ENCODE measurements around the gene IFNGR1.

IFNGR1 gene

DNA sequence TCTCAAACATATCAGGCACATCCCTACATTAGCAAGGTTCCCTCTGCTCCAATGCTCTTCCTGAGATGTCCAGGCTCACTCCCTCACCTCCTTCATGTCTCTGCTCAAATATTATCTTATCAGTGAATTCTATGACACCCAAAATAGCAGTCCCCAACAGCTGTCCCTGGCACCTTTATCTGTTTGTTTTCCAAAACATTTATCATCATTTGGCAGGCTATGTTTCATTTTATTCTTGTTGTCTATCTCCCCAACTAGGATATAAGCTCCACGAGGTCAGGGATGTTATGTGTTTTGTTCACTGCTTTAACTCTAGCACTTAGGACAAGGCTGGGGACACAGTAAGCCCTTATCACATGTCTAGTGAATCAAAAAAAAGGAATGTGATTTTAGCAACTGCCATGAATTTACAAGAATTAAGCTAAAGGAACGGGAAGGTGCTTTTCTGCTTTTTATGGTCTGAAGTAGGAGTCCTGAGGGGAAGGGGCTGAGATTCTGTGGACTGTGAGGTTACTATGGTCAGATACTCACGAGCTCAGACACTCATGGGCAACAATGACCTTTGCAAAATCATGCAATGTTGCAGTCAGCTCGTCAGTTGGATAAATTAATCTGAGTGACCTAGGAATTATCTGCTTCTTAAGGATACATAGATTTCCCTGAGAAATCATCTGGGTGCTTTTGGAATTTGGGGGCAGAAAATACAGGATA is 43.9 kb downstream of the IFNGR1 start:
- no peaks in the 10 kb centered on the region for H3K4me1 ChIP-seq (ENCODE audit: insufficient read depth, low read length)
- H3K27me3 ChIP-seq (ENCODE audit: insufficient read depth, low read length): peaks cover 7% of the 10 kb centered on the region
- no peaks in the 10 kb centered on the region for H3K9me3 ChIP-seq (ENCODE audit: low read length)
- H2AFZ ChIP-seq (ENCODE audit: low read depth, low read length): no peak overlapping the region
- no peak overlapping the region for H3K4me3 ChIP-seq (ENCODE audit: low read length)
- no peaks in the 10 kb centered on the region for H3K36me3 ChIP-seq (ENCODE audit: insufficient read depth, low read length)

DNA sequence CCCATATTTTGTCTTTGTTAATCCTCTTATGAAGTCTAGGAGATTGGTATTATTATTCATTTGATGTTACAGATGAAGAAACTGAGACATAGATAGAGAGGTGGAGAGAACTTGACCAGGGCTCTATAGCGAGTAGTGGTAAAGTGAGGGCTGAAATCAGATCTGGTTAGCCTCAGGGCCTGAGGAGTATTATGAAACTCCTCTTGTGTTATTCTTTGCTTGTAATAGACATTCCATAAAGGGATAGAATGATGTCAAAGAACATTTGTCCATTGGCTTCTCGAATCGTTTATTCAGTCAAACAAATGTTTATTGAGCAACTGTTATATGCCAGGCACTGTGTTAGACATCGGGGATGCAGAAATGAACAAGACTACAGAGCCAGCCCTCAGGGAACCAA is 45.7 kb downstream of the IFNGR1 start, which contains the start of gene IL22RA2:
Gene IL22RA2, minus strand, starts transcription at position 144 of the 400 bp plus-strand sequence. CDS start 11,895 bp downstream, outside the sequence.
- H3K9me3 ChIP-seq (ENCODE audit: low read length): no peaks in the 10 kb centered on the region
- H3K4me3 ChIP-seq (ENCODE audit: low read length): no peak within 1 kb of the TSS
- no peaks in the 10 kb centered on the region for H3K36me3 ChIP-seq (ENCODE audit: insufficient read depth, low read length)
- H2AFZ ChIP-seq (ENCODE audit: low read depth, low read length): no peak within 1 kb of the TSS
- H3K27me3 ChIP-seq (ENCODE audit: insufficient read depth, low read length): peaks cover 9% of the 10 kb centered on the region
- no peaks in the 10 kb centered on the region for H3K4me1 ChIP-seq (ENCODE audit: insufficient read depth, low read length)

- Histone ChIP-seq H3K4me1 (ENCODE audit: insufficient read depth, low read length) (no peaks in the 10 kb centered on the region), H3K9me3 (ENCODE audit: low read length) (no peaks in the 10 kb centered on the region), H3K36me3 (ENCODE audit: insufficient read depth, low read length) (no peaks in the 10 kb centered on the region), H2AFZ (ENCODE audit: low read depth, low read length) (no peak overlapping the region), H3K4me3 (ENCODE audit: low read length) (no peak overlapping the region), H3K27me3 (ENCODE audit: insufficient read depth, low read length) (peaks cover 9% of the 10 kb centered on the region)
Measured at GRCh38 chr6:137172734-137173431, 46.3 kb downstream of the IFNGR1 start.

- Histone ChIP-seq H2AFZ (ENCODE audit: low read depth, low read length) (no peak overlapping the region), H3K4me3 (ENCODE audit: low read length) (no peak overlapping the region), H3K36me3 (ENCODE audit: insufficient read depth, low read length) (no peaks in the 10 kb centered on the region), H3K27me3 (ENCODE audit: insufficient read depth, low read length) (peaks cover 9% of the 10 kb centered on the region), H3K4me1 (ENCODE audit: insufficient read depth, low read length) (no peaks in the 10 kb centered on the region), H3K9me3 (ENCODE audit: low read length) (no peaks in the 10 kb centered on the region)
Measured at GRCh38 chr6:137171824-137172733, 47.1 kb downstream of the IFNGR1 start.

DNA sequence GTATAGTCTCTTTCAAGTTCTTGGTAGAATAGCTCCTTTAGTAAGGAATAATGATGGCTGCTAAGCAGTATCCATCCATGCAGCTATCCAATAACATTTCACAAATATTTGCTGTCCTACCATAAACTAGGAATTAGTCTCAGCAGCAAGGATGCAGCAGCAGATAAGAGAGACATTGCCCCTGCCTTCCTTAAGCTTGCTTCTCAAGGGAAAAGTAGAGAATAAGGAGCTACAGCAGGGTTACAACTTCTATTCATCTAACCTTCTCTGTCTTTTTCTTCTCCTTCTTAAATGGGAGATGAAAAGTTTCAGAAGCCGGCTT is 48.2 kb downstream of the IFNGR1 start:
- Histone ChIP-seq H2AFZ (ENCODE audit: low read depth, low read length) (no peak overlapping the region), H3K4me1 (ENCODE audit: insufficient read depth, low read length) (no peaks in the 10 kb centered on the region), H3K36me3 (ENCODE audit: insufficient read depth, low read length) (no peaks in the 10 kb centered on the region), H3K27me3 (ENCODE audit: insufficient read depth, low read length) (peaks cover 9% of the 10 kb centered on the region), H3K9me3 (ENCODE audit: low read length) (no peaks in the 10 kb centered on the region), H3K4me3 (ENCODE audit: low read length) (no peak overlapping the region)

DNA sequence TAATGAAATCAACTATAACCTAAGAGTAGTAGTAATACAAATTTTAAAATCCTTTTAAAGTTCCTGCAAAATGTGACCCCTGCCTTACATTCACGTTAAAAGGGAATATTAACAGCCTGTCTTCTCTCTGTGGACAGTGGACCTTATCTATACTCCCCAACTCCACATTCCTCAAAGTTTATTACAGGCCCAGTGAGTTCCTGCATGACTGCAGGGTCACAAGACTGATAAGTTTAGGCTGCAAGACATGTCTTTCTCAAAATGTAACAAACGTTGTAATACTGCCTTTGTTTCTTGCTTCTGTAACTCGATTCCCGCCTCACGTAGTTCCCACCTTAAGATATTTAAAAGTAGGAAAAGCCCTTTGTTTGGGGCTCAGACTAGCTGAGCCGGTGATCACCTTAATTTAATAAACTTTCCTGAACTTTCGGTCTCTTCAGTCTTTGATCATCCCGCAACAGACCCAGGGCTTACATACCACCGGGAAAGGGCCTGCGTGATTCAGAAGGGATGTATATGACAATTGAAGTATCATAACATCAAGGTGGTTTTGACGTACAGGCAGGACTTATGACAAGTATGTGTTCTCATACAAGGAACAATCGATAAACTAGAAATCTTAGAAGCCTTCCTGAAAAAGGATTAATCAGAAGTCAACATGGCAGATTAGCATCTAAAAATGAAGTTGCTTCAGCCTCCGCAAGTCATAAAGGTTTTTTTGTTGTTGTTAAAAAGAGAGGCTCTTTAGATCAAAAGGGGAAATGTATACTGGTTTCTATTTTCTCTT is 48.7 kb downstream of the IFNGR1 start:
- Histone ChIP-seq H3K36me3 (ENCODE audit: insufficient read depth, low read length) (no peaks in the 10 kb centered on the region), H3K9me3 (ENCODE audit: low read length) (no peaks in the 10 kb centered on the region), H3K4me1 (ENCODE audit: insufficient read depth, low read length) (no peaks in the 10 kb centered on the region), H2AFZ (ENCODE audit: low read depth, low read length) (no peak overlapping the region), H3K27me3 (ENCODE audit: insufficient read depth, low read length) (peaks cover 9% of the 10 kb centered on the region), H3K4me3 (ENCODE audit: low read length) (no peak overlapping the region)

- Histone ChIP-seq H3K4me1 (ENCODE audit: insufficient read depth, low read length) (no peaks in the 10 kb centered on the region), H3K4me3 (ENCODE audit: low read length) (no peak overlapping the region), H3K27me3 (ENCODE audit: insufficient read depth, low read length) (peaks cover 9% of the 10 kb centered on the region), H3K36me3 (ENCODE audit: insufficient read depth, low read length) (no peaks in the 10 kb centered on the region), H2AFZ (ENCODE audit: low read depth, low read length) (no peak overlapping the region), H3K9me3 (ENCODE audit: low read length) (no peaks in the 10 kb centered on the region)
Measured at GRCh38 chr6:137167702-137168377, 51.3 kb downstream of the IFNGR1 start.

GRCh38 chr6:137166247-137167098 is 52.7 kb downstream of the IFNGR1 start:
- H3K27me3 ChIP-seq (ENCODE audit: insufficient read depth, low read length): peaks cover 8% of the 10 kb centered on the region
- H3K36me3 ChIP-seq (ENCODE audit: insufficient read depth, low read length): no peaks in the 10 kb centered on the region
- H3K4me1 ChIP-seq (ENCODE audit: insufficient read depth, low read length): no peaks in the 10 kb centered on the region
- H3K4me3 ChIP-seq (ENCODE audit: low read length): no peak overlapping the region
- H2AFZ ChIP-seq (ENCODE audit: low read depth, low read length): no peak overlapping the region
- no peaks in the 10 kb centered on the region for H3K9me3 ChIP-seq (ENCODE audit: low read length)

- Histone ChIP-seq H3K4me3 (ENCODE audit: low read length) (no peak overlapping the region), H2AFZ (ENCODE audit: low read depth, low read length) (no peak overlapping the region), H3K36me3 (ENCODE audit: insufficient read depth, low read length) (no peaks in the 10 kb centered on the region), H3K9me3 (ENCODE audit: low read length) (no peaks in the 10 kb centered on the region), H3K27me3 (ENCODE audit: insufficient read depth, low read length) (peaks cover 2% of the 10 kb centered on the region), H3K4me1 (ENCODE audit: insufficient read depth, low read length) (no peaks in the 10 kb centered on the region)
Measured at GRCh38 chr6:137165375-137166246, 53.6 kb downstream of the IFNGR1 start.

DNA sequence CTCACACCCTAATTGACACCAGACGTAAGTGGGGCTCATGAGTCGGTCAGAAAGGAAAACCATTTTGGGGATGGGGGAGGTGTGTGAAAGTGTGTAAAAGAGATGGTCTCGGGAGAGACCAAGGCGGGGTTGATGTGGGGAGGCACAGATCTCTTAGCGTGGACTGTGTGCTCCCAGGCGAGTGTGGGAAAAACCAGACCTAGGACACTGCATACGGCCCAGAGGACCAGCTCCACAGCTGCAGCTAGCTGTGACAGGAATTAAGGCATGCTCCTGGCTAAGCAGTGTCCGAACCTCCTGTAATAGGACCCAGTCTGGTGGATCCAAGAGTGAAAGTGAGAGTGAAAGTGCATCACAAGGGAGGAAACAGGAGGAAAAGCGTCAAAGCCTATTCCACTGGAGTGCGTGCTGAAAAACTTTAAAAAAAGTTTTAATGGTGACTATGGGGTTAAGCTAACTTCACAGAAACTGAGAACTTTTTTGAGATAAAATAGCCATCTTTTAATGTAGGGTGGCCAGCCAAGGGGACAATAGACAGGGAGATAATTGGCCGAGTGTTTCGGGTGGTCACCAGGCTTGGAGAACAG is 55.4 kb downstream of the IFNGR1 start:
- Histone ChIP-seq H2AFZ (ENCODE audit: low read depth, low read length) (no peak overlapping the region), H3K9me3 (ENCODE audit: low read length) (no peaks in the 10 kb centered on the region), H3K4me3 (ENCODE audit: low read length) (no peak overlapping the region), H3K36me3 (ENCODE audit: insufficient read depth, low read length) (no peaks in the 10 kb centered on the region), H3K4me1 (ENCODE audit: insufficient read depth, low read length) (no peaks in the 10 kb centered on the region), H3K27me3 (ENCODE audit: insufficient read depth, low read length) (no peaks in the 10 kb centered on the region)
